NCI-H1048 (cell line): Measurements from ENCODE around the gene TP53I13.

Experiments
- DNase-seq: peaks from one replicate; lab custom pipeline; 2025; lab: John Stamatoyannopoulos, UW

Gene TP53I13

GRCh38 chr17:29567304-29567553 lies 1.3 kb upstream of the TP53I13 start:
- DNase-seq = no peak

- peak; percentile 55 for DNase-seq
These were observed 759 bp upstream of the TP53I13 start for GRCh38 chr17:29567554-29568330.

- DNase-seq = no peak
These were observed 897 bp downstream of the TP53I13 start for GRCh38 chr17:29569245-29569950.

DNA sequence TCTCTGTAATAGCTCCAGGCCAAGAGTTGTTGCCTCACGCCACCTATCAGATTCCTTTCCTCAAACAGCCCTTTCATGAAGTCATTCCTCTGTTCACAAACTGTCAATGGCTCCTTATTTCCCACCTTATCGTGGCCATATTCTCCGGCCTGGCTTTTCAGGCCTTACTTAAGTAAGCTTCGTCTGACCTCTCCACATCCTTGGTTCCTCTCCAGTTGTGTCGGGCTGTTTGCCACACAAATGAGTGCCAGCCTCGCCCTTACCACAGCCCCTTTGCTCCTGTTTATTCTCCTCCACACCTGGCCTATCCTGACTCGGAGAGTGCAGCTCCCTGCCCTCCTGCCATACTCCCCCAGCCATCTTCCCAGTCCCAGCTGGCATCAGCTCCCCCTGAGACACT lies 2.0 kb downstream of the TP53I13 start:
- no peak for DNase-seq

GRCh38 chr17:29571486-29571882 lies 3.0 kb downstream of the TP53I13 start:
- DNase-seq = no peak

- DNase-seq = no peak
These were observed 3.6 kb downstream of the TP53I13 start for GRCh38 chr17:29571883-29572681.

- no peak for DNase-seq
These were observed 4.4 kb downstream of the TP53I13 start for GRCh38 chr17:29572691-29573557.

DNA sequence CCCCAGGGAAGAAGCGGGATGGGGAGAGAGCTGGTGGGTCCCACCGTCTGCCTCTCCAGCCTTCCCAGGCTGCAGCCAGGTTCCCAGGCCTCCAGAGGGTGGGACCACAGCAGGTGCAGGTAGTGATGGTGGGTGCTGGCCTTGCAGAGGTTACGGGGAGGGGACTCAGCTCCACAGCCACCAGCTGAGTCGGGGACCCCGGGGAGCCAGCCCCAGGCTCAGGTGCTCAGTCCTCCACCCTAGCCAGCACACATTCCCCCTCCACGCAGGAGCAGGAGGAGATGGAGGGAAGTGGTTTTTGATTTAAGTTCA lies 5.0 kb downstream of the TP53I13 start:
- no peak for DNase-seq

DNA sequence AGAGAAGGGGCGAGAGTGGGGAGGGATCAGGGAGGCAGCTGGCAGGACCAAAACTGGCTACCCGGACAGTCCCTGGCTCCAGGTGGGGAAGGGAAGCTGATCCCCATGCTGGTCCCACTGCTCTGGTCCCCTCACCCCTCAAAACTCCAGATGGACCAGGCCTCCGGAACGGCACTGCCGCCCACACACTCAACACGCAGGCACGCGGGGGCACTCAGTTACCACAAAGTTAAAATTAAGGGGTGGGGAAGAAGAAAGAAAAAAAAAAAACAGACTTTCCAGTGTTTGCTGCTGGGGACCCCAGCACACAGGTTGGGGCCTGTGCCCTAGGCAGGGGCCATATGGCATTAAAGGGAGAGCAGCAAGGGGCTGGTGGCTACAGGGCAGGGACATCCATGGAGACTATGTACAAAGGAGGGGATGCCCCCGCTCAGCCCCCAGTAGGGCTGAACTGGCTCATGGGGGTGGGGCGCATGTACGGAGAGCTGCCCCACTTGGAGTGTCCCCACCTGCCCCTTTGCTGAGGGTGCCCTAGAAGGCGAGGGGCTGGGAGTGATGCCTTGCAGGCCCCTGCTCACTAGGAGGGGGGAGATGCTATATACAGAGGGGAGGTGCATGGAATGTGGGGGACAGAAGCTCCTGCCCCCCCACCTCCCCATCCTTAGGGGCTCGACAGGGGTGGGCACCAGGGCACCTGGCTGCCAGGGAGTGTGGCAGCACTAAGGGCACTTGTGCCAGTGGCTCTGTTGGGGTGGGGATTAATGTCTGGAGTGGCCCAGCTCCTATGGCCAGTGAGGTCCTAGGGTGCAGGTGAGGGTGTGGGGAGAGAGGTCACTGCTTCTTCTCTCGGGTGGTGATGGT lies 5.6 kb downstream of the TP53I13 start:
- DNase-seq = no peak

- DNase-seq = no peak
These were observed 6.4 kb downstream of the TP53I13 start for GRCh38 chr17:29574732-29575510.

- DNase-seq = no peak
These were observed 7.2 kb downstream of the TP53I13 start for GRCh38 chr17:29575511-29576213.

DNA sequence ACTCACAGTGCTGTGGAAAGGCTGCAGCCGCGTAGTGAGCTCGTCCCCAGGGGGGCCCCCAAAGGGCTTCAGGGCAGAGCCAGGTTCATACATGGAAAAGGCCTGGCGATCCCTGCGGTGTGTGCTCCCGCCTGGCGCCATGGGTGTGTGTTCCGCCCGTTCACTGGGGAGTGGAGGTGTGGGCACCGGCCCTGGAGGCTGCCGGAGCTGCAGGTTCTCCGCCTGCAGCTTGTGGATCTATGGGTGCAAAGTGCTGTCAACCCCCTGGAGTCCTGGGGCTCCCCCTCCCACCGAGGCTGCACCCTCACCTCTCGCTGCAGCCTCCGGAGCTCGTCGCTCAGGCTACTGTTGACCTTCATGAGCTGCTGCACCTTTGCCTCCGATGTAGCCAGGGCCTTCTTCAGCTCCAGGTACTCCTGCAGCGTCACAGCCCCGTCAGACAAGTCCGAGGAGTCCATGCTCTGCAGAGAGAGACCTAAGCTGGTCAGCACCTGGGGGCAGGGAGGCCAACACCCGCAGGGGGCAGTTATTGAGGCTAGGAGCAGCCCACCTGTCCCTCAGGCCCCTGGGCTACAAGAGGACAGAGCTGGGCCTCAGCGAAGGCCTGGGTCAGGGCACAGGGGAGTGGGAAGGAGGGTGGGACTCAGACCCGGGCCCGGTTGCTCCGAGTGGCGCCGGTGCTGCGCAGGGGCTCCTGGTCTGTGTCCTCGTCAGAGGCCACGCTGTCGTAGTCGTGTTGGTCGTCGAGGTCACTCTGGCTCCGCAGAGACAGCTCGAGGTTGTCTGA lies 7.9 kb downstream of the TP53I13 start:
- DNase-seq = no peak

DNA sequence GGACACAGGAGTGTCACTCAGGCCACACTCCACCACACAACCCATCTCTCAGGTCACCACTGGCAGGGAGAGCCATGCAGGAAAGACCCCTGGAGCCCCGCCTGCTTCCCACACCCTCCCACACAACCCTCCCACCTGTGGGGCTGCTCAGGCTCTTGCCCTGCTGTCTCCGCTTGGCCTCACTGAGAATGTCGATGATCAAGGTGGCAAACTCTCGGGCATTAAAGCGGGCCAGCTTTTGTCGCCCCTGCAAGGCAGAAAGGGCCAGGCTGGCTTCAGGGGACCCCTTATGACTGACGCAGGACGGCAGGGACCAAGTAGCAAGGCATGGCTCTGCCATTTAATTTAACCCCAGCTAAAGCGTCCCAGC lies 8.5 kb downstream of the TP53I13 start:
- DNase-seq = no peak

GRCh38 chr17:29577385-29578211 lies 9.1 kb downstream of the TP53I13 start:
- no peak for DNase-seq

DNA sequence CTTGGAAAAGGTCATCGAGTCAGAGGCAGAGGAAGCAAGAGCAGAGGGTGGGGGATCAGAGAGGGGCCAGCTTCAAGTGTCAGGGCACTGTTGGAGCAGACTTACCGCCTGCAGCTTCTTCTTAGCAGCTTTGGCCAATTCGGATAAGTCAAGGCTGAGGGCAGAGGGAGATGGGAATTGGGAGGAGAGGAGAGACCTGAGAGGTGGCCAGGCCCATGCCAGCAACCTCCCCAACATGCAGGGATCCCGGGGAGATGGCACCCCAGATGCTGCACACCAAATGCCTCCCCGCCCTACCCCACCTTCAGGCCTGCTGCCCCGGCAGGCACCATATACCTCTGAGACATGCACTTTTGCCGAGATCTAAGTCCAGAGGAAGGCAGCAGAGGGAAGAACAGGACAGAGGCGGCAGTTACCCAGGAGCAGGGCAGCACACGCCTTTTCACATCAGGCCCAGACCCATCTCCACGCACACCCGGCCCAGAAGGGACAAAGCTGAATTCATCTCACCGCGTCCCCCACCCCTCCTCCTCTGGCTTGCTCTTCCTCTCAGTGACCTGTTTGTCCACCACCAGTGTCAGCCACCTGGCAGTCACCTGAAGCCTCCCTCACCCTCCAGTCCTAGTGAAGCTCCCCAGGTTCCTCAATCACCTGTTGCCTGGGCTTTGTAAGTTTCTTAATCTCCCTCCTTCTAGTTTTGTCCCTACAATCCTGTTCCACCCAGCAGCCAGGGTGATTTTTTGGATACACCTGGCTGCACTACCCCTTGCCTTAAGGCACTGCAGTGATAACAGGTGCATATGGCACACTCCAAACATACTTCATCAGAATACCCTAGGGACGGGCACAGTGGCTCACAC lies 10.4 kb downstream of the TP53I13 start:
- no peak for DNase-seq

DNA sequence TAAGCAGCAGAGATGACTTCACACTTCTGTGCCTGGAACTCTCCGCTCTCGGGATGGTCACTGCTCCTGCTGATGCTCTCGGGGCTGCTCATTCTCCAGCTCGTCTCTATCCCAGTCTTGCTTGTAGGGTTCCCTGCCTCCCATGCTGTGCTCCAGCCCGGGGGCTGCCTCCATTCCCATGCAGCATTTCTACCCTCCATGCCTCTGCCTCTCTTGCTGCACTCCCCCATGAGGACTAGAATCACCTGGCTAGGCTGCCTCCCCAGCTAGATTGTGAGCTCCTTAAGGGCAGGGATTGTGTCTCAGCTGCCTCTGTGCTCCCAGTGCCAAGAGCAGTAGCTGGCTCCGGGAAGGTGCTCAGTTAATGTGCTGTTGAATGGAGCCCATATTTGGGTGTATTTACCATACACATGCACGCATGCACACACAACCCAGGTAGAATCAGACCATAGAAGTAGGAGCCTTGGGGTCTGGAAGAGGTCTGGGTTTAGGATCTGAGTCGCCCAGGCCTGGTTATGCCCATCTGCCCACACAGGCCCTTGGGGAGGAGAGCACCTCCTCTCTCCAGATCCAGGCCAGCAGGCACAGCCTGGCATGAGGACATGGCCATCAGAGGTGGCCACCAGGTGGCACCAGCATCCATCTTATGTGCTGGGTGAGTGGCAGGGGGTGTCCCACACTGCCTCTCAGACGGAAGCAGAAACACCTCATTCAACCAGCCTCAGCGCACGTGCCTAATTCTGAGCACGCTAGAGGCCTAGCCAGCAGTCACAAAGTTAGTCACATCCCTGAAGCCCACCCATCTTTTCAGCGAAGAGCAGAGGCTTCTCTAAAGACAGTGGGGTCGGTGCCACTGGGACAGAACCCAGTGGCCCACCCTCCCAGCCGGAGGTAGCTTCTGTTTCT lies 11.6 kb downstream of the TP53I13 start:
- no peak for DNase-seq
